Natural killer cell (primary cell): Measurements from ENCODE around the gene CAAP1. TPM values are rescaled to one million over a fixed set of nuclear protein-coding genes. Genes with fewer than 3 reads are reported as not detected.

Experiments used
- ATAC-seq, 3 donors: fragments of 150-1000 bp in 2 of 3; fragments of 200-7000 bp in 1 of 3; cut with Tn5 transposase; 1 replicate in 1 of 3; 2 replicates in 2 of 3; pipeline ENCODE4 v1.10.0; 2021; ENCODE audit warnings: mild to moderate bottlenecking in 2 of 3, moderate library complexity in 2 of 3
- DNase-seq, 2 donors: peaks; one replicate each; pipeline versions ENCODE4 v3.0.0 to v3.0.0-alpha.2; 2013 to 2021; ENCODE audit warnings: mixed read lengths in 1 of 2
- H3K27ac ChIP-seq: one replicate; pipeline ENCODE4 v1.5.1; 2013; ENCODE audit warnings: mild to moderate bottlenecking, low read length
- H3K27me3 ChIP-seq: one replicate; pipeline ENCODE4 v1.6.1; 2013; ENCODE audit warnings: low read length; ENCODE audit not compliant: control insufficient read depth, insufficient read depth
- H3K36me3 ChIP-seq: one replicate; pipeline ENCODE4 v1.6.1; 2013; ENCODE audit warnings: low read length; ENCODE audit not compliant: control insufficient read depth, insufficient read depth
- H3K4me1 ChIP-seq: one replicate; pipeline ENCODE4 v1.6.1; 2013; ENCODE audit warnings: low read length; ENCODE audit not compliant: control insufficient read depth, insufficient read depth
- H3K4me3 ChIP-seq: one replicate; pipeline ENCODE4 v1.5.1; 2013; ENCODE audit warnings: low read length
- H3K9me3 ChIP-seq: one replicate; pipeline ENCODE4 v1.6.1; 2013; ENCODE audit warnings: low read length; ENCODE audit not compliant: control insufficient read depth, insufficient read depth
- H3K27ac Mint-ChIP-seq, 2 donors: one replicate each; pipeline ENCODE4 v1.8.0; 2022; ENCODE audit warnings: mild to moderate bottlenecking in 2 of 2, mixed read lengths in 2 of 2, moderate library complexity in 1 of 2
- H3K27me3 Mint-ChIP-seq, 2 donors: one replicate each; pipeline ENCODE4 v1.8.0; 2022; ENCODE audit warnings: low read depth in 2 of 2, mixed read lengths in 2 of 2
- H3K36me3 Mint-ChIP-seq: one replicate; pipeline ENCODE4 v1.8.0; 2022; ENCODE audit warnings: mixed read lengths
- H3K4me1 Mint-ChIP-seq, 2 donors: one replicate each; pipeline ENCODE4 v1.8.0; 2022; ENCODE audit warnings: mixed read lengths in 2 of 2
- H3K4me3 Mint-ChIP-seq: one replicate; pipeline ENCODE4 v1.8.0; 2022; ENCODE audit warnings: mild to moderate bottlenecking, moderate library complexity, mixed read lengths
- H3K9me3 Mint-ChIP-seq, 2 donors: one replicate each; pipeline ENCODE4 v1.8.0; 2022; ENCODE audit warnings: mixed read lengths in 2 of 2
- WGBS: methylation state at CpG from one replicate; pipeline ENCODE4 v1.1.7; 2013; ENCODE audit warnings: missing lambda C conversion rate; ENCODE audit not compliant: insufficient coverage; 5-methylcytosine and 5-hydroxymethylcytosine counted together
- intact Hi-C: fragments of 100-400 bp; cut with micrococcal nuclease; formaldehyde crosslinking; loops from one replicate; pipeline ENCODE4 v1.14.2; 2022
- total RNA-seq, 4 donors: library from RNA; stranded (reverse); fragments of 120-200 nt in 1 of 4; gene quantifications; one replicate each; pipeline versions ENCODE4 v1.2.3 to v1.2.4, GENCODE V29; 2013 to 2022
- TF ChIP-seq, protein P1 (sequence below): fragments of 200-600 bp; IDR thresholded peaks from one replicate; pipeline ENCODE4 v1.8.0; 2022; ENCODE audit warnings: antibody characterized with exemption

Gene CAAP1
- total RNA-seq, 3 donors from 2014 or later (not counting 1 experiment from before 2014, with no cell fraction given): 12.6 to 16.8 (median 15.2) TPM

DNA sequence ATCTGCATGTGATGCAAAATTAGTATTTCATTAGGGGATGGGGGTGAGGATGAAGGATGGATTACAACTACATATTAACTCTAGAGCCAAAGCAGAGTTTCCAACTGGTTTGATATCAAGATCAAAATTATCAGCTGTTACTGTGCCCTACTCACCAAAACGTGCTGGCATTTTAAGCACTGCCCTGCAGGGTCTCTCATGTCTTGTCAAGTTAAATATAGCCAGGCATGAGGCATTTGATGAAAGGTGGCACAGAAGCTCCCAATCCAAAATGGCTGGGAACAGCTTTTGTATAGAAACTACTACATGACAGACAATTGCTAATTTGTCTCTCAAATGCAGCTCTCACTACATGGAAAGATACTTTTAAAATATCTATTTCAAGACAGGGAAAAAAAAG, 27.1 kb upstream of the CAAP1 start:
- no peaks in the 10 kb centered on the region for H3K27me3 Mint-ChIP-seq
- no peak overlapping the region for H3K4me3 Mint-ChIP-seq
- H3K27me3 ChIP-seq: no peaks in the 10 kb centered on the region
- peaks cover 43% of the 10 kb centered on the region for H3K36me3 Mint-ChIP-seq
- DNase-seq (no peak), ATAC-seq (no peak)
- H3K9me3 Mint-ChIP-seq: no peaks in the 10 kb centered on the region
- H3K4me1 Mint-ChIP-seq: no peaks in the 10 kb centered on the region
- H3K4me3 ChIP-seq: no peak overlapping the region
- H3K4me1 ChIP-seq: no peaks in the 10 kb centered on the region
- 94% methylated on average over 1 of the region's 1 CpG for WGBS
- no peak overlapping the region for H3K27ac ChIP-seq
- intact Hi-C loops: no loop called here
- H3K36me3 ChIP-seq: peaks cover 84% of the 10 kb centered on the region
- H3K9me3 ChIP-seq: no peaks in the 10 kb centered on the region
- no peak overlapping the region for H3K27ac Mint-ChIP-seq
- TF ChIP-seq, protein P1, sequence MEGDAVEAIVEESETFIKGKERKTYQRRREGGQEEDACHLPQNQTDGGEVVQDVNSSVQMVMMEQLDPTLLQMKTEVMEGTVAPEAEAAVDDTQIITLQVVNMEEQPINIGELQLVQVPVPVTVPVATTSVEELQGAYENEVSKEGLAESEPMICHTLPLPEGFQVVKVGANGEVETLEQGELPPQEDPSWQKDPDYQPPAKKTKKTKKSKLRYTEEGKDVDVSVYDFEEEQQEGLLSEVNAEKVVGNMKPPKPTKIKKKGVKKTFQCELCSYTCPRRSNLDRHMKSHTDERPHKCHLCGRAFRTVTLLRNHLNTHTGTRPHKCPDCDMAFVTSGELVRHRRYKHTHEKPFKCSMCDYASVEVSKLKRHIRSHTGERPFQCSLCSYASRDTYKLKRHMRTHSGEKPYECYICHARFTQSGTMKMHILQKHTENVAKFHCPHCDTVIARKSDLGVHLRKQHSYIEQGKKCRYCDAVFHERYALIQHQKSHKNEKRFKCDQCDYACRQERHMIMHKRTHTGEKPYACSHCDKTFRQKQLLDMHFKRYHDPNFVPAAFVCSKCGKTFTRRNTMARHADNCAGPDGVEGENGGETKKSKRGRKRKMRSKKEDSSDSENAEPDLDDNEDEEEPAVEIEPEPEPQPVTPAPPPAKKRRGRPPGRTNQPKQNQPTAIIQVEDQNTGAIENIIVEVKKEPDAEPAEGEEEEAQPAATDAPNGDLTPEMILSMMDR: no peak

DNA sequence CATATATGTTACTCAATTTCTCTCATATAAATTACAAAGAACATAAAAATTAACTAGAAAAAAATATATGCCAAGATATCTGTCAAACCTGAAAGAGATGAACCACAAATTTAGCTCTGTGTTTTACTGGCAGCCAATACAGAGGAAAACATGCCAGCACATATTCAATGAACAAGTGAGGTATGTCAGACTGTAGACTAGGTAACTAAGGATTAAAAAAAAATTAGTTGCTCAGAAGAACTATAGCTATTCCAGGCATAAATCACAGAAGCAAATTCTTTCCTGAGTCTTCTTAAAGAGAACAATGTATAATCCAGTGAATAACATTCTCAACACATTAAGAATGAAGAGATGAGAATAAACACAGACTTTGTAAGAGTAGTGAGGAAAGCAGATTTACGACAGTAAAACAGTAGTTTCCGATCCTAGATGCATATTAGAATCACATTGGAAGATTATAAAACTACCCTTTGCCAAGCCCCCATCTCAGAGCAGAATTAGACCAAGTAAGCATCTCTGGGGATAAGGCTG, 20.6 kb upstream of the CAAP1 start:
- ATAC-seq: no peak
- Histone ChIP-seq H3K27ac (no peak overlapping the region), H3K4me3 (no peak overlapping the region), H3K4me1 (no peaks in the 10 kb centered on the region), H3K9me3 (no peaks in the 10 kb centered on the region), H3K27me3 (no peaks in the 10 kb centered on the region), H3K36me3 (peaks cover 35% of the 10 kb centered on the region)
- Mint-ChIP-seq H3K36me3 (peaks cover 18% of the 10 kb centered on the region), H3K4me1 (no peaks in the 10 kb centered on the region), H3K9me3 (no peaks in the 10 kb centered on the region), H3K4me3 (no peak overlapping the region), H3K27me3 (no peaks in the 10 kb centered on the region), H3K27ac (no peak overlapping the region)
- WGBS: 93% methylated on average over 2 of the region's 2 CpGs
- intact Hi-C loops: no loop called here
- DNase-seq: no peak
- TF ChIP-seq, protein P1: no peak

DNA sequence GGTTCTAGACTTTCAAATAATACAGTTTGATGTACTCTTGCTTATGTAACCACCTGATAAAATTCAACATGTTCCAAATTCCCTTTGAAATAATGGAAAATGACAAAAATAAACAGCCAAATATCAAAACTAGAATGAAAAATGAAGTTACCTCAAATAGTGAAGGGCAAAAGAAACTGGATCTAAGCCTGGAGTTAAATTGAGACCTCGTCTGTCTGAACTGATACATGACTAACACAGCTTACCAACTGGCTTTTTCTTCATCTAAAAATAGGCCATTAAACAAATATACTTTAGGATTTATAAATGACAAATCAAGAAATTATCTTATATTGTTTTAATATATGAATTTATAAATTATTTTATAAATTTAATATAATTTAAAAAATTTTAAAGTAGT, 12.1 kb upstream of the CAAP1 start:
- TF ChIP-seq, protein P1: no peak
- Mint-ChIP-seq H3K4me1 (no peaks in the 10 kb centered on the region), H3K27ac (peak overlapping the region in 1 of 2 donors; percentile 32), H3K36me3 (peaks cover 8% of the 10 kb centered on the region), H3K9me3 (no peaks in the 10 kb centered on the region), H3K27me3 (no peaks in the 10 kb centered on the region), H3K4me3 (no peak overlapping the region)
- WGBS: 100% methylated on average over 1 of the region's 1 CpG
- DNase-seq (no peak), ATAC-seq (no peak)
- Histone ChIP-seq H3K9me3 (no peaks in the 10 kb centered on the region), H3K27ac (no peak overlapping the region), H3K36me3 (peaks cover 22% of the 10 kb centered on the region), H3K4me1 (no peaks in the 10 kb centered on the region), H3K27me3 (no peaks in the 10 kb centered on the region), H3K4me3 (no peak overlapping the region)
- intact Hi-C loops: no loop called here

DNA sequence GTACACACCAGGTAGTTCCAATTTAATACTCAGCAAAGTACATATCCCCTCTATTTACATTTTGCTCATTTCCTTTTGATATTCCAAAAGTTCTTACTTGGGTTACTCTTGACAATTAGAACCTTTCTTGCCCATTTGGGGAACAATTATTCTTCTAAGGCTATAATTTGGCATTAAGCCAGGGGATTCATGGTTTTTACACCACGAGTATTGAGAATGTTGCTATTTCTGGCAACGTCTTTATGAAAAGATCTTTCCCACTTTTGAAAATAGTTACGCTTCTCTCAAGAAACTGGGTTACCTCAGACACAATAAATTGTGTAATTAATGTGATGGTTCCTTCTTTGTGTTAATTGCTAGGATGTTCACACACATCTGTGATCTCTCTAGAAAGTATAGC, 11.5 kb upstream of the CAAP1 start:
- H3K27ac ChIP-seq: no peak overlapping the region
- WGBS: 57% methylated on average over 3 of the region's 3 CpGs
- H3K4me1 ChIP-seq: no peaks in the 10 kb centered on the region
- no peak overlapping the region for H3K4me3 Mint-ChIP-seq
- peaks cover 22% of the 10 kb centered on the region for H3K36me3 ChIP-seq
- no peaks in the 10 kb centered on the region for H3K9me3 ChIP-seq
- DNase-seq (no peak), ATAC-seq (no peak)
- TF ChIP-seq, protein P1: no peak
- H3K27ac Mint-ChIP-seq: peak overlapping the region in 1 of 2 donors; percentile 32
- no peaks in the 10 kb centered on the region for H3K9me3 Mint-ChIP-seq
- no peaks in the 10 kb centered on the region for H3K27me3 Mint-ChIP-seq
- intact Hi-C loops: no loop called here
- peaks cover 8% of the 10 kb centered on the region for H3K36me3 Mint-ChIP-seq
- H3K4me1 Mint-ChIP-seq: no peaks in the 10 kb centered on the region
- no peaks in the 10 kb centered on the region for H3K27me3 ChIP-seq
- no peak overlapping the region for H3K4me3 ChIP-seq
